ENCODE results near the gene BRIX1. TPM values are rescaled to one million over a fixed set of nuclear protein-coding genes. Genes with fewer than 3 reads are reported as not detected.

The BRIX1 gene
- total and polyA plus RNA-seq, 2 of the 13 experiments (the other 11 are each of a cell fraction or from before 2014, with no cell fraction given) = 23.6 to 78.4 TPM

GRCh38 chr5:34967540-34967939 is 52.0 kb downstream of the BRIX1 start (continued):
- TF ChIP-seq THAP9 (CRISPR knock-in tag; IDR thresholded peaks at IDR 0.05; ENCODE audit: borderline replicate concordance) (no peak), ZBTB20 (CRISPR knock-in tag; IDR thresholded peaks at IDR 0.05; ENCODE audit: borderline replicate concordance, low read depth) (no peak), SYNCRIP (IDR thresholded peaks at IDR 0.05; ENCODE audit: insufficient read depth, low read depth, low read length) (no peak), ZGPAT (CRISPR knock-in tag; IDR thresholded peaks at IDR 0.05) (no peak), ZSCAN20 (CRISPR knock-in tag; IDR thresholded peaks at IDR 0.05; ENCODE audit: borderline replicate concordance) (no peak), BRD4 (CRISPR knock-in tag; IDR thresholded peaks at IDR 0.05) (no peak), HNF4A (CRISPR knock-in tag; IDR thresholded peaks at IDR 0.05) (peak; percentile 75), ZNF564 (CRISPR knock-in tag; IDR thresholded peaks at IDR 0.05) (no peak), ZNF572 (CRISPR knock-in tag; IDR thresholded peaks at IDR 0.05) (no peak), SETDB1 (CRISPR knock-in tag; IDR thresholded peaks at IDR 0.05; ENCODE audit: borderline replicate concordance) (no peak), YEATS4 (CRISPR knock-in tag; IDR thresholded peaks at IDR 0.05; ENCODE audit: borderline replicate concordance) (no peak), MIXL1 (CRISPR knock-in tag; IDR thresholded peaks at IDR 0.05) (no peak), ATF2 (CRISPR knock-in tag; IDR thresholded peaks at IDR 0.05) (no peak)
- TF ChIP-seq, protein P1, sequence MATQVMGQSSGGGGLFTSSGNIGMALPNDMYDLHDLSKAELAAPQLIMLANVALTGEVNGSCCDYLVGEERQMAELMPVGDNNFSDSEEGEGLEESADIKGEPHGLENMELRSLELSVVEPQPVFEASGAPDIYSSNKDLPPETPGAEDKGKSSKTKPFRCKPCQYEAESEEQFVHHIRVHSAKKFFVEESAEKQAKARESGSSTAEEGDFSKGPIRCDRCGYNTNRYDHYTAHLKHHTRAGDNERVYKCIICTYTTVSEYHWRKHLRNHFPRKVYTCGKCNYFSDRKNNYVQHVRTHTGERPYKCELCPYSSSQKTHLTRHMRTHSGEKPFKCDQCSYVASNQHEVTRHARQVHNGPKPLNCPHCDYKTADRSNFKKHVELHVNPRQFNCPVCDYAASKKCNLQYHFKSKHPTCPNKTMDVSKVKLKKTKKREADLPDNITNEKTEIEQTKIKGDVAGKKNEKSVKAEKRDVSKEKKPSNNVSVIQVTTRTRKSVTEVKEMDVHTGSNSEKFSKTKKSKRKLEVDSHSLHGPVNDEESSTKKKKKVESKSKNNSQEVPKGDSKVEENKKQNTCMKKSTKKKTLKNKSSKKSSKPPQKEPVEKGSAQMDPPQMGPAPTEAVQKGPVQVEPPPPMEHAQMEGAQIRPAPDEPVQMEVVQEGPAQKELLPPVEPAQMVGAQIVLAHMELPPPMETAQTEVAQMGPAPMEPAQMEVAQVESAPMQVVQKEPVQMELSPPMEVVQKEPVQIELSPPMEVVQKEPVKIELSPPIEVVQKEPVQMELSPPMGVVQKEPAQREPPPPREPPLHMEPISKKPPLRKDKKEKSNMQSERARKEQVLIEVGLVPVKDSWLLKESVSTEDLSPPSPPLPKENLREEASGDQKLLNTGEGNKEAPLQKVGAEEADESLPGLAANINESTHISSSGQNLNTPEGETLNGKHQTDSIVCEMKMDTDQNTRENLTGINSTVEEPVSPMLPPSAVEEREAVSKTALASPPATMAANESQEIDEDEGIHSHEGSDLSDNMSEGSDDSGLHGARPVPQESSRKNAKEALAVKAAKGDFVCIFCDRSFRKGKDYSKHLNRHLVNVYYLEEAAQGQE (IDR thresholded peaks at IDR 0.05; ENCODE audit: borderline replicate concordance in 1 of 2, low read depth in 1 of 2, low read length in 2 of 2) = no peak
- TF ChIP-seq, protein P2, sequence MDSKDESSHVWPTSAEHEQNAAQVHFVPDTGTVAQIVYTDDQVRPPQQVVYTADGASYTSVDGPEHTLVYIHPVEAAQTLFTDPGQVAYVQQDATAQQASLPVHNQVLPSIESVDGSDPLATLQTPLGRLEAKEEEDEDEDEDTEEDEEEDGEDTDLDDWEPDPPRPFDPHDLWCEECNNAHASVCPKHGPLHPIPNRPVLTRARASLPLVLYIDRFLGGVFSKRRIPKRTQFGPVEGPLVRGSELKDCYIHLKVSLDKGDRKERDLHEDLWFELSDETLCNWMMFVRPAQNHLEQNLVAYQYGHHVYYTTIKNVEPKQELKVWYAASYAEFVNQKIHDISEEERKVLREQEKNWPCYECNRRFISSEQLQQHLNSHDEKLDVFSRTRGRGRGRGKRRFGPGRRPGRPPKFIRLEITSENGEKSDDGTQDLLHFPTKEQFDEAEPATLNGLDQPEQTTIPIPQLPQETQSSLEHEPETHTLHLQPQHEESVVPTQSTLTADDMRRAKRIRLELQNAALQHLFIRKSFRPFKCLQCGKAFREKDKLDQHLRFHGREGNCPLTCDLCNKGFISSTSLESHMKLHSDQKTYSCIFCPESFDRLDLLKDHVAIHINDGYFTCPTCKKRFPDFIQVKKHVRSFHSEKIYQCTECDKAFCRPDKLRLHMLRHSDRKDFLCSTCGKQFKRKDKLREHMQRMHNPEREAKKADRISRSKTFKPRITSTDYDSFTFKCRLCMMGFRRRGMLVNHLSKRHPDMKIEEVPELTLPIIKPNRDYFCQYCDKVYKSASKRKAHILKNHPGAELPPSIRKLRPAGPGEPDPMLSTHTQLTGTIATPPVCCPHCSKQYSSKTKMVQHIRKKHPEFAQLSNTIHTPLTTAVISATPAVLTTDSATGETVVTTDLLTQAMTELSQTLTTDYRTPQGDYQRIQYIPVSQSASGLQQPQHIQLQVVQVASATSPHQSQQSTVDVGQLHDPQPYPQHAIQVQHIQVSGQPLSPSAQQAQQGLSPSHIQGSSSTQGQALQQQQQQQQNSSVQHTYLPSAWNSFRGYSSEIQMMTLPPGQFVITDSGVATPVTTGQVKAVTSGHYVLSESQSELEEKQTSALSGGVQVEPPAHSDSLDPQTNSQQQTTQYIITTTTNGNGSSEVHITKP (CRISPR knock-in tag; IDR thresholded peaks at IDR 0.05; ENCODE audit: low read depth) = no peak

All from HepG2 (cell line).